ENCODE results near the gene NUAK1. TPM values are rescaled to one million over a fixed set of nuclear protein-coding genes. Genes with fewer than 3 reads are reported as not detected.

Gene NUAK1
- polyA plus RNA-seq, 1 donor from 2014 or later: 8.3 TPM

DNA sequence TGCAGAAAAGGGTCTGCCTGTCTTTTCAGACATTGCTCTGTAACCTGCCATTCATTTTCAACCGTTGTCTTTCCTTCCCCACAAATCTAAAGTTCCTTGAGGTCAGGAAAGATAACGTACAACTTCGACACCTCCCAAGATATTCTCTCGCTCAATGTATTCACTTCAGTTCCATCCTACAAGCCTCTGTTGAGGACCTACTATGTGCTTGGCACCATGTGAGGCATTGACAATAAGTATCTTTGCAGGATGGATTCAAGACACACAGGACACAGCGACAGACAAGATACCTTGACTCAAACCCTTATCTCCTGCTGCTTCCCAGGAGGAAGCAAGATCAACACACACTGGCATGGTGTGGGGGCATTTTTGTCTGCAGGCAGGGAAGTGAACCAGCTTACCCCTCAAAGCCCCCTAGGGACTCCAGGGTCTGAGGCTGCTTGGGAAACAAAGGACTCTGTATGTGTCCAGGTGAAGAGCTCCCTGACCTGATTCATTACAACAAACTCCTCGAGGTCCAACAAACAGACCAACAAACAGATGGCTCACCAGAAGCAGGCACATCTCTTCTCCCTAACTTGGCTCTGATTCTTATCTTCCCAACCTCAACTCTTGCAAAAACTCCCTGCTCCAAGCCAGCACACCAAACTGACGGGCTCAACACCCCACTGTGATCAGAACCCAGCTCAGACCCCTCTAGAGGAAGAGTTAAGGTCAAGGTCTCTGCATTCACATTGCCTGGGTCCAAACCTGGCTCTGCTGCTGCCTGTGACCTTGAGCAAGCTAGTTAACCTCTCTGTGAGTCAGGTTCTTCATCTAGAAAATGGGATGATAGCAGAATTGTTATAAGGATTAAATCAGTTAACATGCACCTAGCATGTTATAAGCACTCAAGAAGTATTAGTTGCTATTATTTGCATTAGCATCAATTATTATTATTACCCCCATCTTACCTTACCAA, 6.3 kb downstream of the NUAK1 start:
- no peak overlapping the region for H3K9ac ChIP-seq (ENCODE audit: low read length)
- H3K9me3 ChIP-seq (ENCODE audit: low read length): no peaks in the 10 kb centered on the region
- peaks cover 67% of the 10 kb centered on the region for H3K79me2 ChIP-seq (replicated peaks; ENCODE audit: insufficient read depth, low read length)
- no peaks in the 10 kb centered on the region for H3K27me3 ChIP-seq (ENCODE audit: insufficient read depth, low read depth, low read length)
- H3K36me3 ChIP-seq (ENCODE audit: insufficient read depth, low read length): no peaks in the 10 kb centered on the region
- no peaks in the 10 kb centered on the region for H3F3A ChIP-seq (ENCODE audit: insufficient read depth, low read length, poor library complexity, severe bottlenecking)
- H3K4me3 ChIP-seq (ENCODE audit: low read length): no peak overlapping the region
- H3K9me2 ChIP-seq (ENCODE audit: insufficient read depth, low read length): no peaks in the 10 kb centered on the region
- no peak overlapping the region for H2AFZ ChIP-seq (ENCODE audit: low read depth, low read length)
- no peaks in the 10 kb centered on the region for H4K20me1 ChIP-seq (ENCODE audit: insufficient read depth)
- H3K27ac ChIP-seq (ENCODE audit: low read length): no peak overlapping the region
- no peak overlapping the region for H3K4me2 ChIP-seq (ENCODE audit: low read length)
- TF ChIP-seq, protein P1, sequence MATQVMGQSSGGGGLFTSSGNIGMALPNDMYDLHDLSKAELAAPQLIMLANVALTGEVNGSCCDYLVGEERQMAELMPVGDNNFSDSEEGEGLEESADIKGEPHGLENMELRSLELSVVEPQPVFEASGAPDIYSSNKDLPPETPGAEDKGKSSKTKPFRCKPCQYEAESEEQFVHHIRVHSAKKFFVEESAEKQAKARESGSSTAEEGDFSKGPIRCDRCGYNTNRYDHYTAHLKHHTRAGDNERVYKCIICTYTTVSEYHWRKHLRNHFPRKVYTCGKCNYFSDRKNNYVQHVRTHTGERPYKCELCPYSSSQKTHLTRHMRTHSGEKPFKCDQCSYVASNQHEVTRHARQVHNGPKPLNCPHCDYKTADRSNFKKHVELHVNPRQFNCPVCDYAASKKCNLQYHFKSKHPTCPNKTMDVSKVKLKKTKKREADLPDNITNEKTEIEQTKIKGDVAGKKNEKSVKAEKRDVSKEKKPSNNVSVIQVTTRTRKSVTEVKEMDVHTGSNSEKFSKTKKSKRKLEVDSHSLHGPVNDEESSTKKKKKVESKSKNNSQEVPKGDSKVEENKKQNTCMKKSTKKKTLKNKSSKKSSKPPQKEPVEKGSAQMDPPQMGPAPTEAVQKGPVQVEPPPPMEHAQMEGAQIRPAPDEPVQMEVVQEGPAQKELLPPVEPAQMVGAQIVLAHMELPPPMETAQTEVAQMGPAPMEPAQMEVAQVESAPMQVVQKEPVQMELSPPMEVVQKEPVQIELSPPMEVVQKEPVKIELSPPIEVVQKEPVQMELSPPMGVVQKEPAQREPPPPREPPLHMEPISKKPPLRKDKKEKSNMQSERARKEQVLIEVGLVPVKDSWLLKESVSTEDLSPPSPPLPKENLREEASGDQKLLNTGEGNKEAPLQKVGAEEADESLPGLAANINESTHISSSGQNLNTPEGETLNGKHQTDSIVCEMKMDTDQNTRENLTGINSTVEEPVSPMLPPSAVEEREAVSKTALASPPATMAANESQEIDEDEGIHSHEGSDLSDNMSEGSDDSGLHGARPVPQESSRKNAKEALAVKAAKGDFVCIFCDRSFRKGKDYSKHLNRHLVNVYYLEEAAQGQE (IDR thresholded peaks at IDR 0.05; ENCODE audit: borderline replicate concordance): no peak
- TF ChIP-seq EP300 (conservative IDR thresholded peaks at IDR 0.05; ENCODE audit: poor library complexity, severe bottlenecking) (no peak), TAF1 (IDR thresholded peaks at IDR 0.05; ENCODE audit: low read depth) (no peak), POLR2AphosphoS5 (IDR thresholded peaks at IDR 0.05) (no peak), RAD21 (conservative IDR thresholded peaks at IDR 0.05) (no peak), MXI1 (conservative IDR thresholded peaks at IDR 0.05; ENCODE audit: poor library complexity, severe bottlenecking) (no peak), EZH2 (IDR thresholded peaks at IDR 0.05; ENCODE audit: borderline replicate concordance, insufficient read depth, low read length, poor library complexity, severe bottlenecking) (no peak), SMC3 (conservative IDR thresholded peaks at IDR 0.05; ENCODE audit: poor library complexity) (no peak)
- TF ChIP-seq, protein P2, sequence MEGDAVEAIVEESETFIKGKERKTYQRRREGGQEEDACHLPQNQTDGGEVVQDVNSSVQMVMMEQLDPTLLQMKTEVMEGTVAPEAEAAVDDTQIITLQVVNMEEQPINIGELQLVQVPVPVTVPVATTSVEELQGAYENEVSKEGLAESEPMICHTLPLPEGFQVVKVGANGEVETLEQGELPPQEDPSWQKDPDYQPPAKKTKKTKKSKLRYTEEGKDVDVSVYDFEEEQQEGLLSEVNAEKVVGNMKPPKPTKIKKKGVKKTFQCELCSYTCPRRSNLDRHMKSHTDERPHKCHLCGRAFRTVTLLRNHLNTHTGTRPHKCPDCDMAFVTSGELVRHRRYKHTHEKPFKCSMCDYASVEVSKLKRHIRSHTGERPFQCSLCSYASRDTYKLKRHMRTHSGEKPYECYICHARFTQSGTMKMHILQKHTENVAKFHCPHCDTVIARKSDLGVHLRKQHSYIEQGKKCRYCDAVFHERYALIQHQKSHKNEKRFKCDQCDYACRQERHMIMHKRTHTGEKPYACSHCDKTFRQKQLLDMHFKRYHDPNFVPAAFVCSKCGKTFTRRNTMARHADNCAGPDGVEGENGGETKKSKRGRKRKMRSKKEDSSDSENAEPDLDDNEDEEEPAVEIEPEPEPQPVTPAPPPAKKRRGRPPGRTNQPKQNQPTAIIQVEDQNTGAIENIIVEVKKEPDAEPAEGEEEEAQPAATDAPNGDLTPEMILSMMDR (IDR thresholded peaks at IDR 0.05; ENCODE audit: poor library complexity, severe bottlenecking): no peak

DNA sequence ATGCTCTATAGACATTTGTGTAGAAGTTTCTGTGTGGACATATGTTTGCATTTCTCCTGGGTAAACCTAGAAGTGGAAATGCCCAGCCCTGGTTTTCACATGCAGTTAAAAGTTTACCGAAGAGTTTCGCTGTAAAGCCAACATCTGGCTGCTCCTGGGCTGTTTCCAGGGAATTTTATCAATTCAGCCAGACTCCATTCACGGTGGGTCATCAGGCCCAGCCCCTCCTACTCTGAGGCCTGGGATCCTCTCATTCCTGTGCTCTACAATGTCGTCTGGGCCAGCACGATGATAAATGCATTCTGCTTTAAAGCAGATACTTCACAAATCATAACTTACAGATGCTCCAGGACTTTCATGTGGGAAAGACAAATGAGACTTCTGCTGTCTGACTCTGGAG, 7.1 kb downstream of the NUAK1 start:
- Histone ChIP-seq H2AFZ (ENCODE audit: low read depth, low read length) (no peak overlapping the region), H3K27ac (ENCODE audit: low read length) (no peak overlapping the region), H3K4me2 (ENCODE audit: low read length) (no peak overlapping the region), H3K9me3 (ENCODE audit: low read length) (no peaks in the 10 kb centered on the region), H4K20me1 (ENCODE audit: insufficient read depth) (no peaks in the 10 kb centered on the region), H3K9ac (ENCODE audit: low read length) (no peak overlapping the region), H3K79me2 (replicated peaks; ENCODE audit: insufficient read depth, low read length) (peaks cover 60% of the 10 kb centered on the region), H3K4me3 (ENCODE audit: low read length) (no peak overlapping the region), H3K9me2 (ENCODE audit: insufficient read depth, low read length) (no peaks in the 10 kb centered on the region), H3K36me3 (ENCODE audit: insufficient read depth, low read length) (no peaks in the 10 kb centered on the region), H3K27me3 (ENCODE audit: insufficient read depth, low read depth, low read length) (no peaks in the 10 kb centered on the region), H3F3A (ENCODE audit: insufficient read depth, low read length, poor library complexity, severe bottlenecking) (no peaks in the 10 kb centered on the region)
- TF ChIP-seq, protein P2 (IDR thresholded peaks at IDR 0.05; ENCODE audit: poor library complexity, severe bottlenecking): no peak
- TF ChIP-seq EZH2 (IDR thresholded peaks at IDR 0.05; ENCODE audit: borderline replicate concordance, insufficient read depth, low read length, poor library complexity, severe bottlenecking): no peak
- no peak for TF ChIP-seq POLR2AphosphoS5 (IDR thresholded peaks at IDR 0.05)
- TF ChIP-seq EP300 (conservative IDR thresholded peaks at IDR 0.05; ENCODE audit: poor library complexity, severe bottlenecking): no peak
- no peak for TF ChIP-seq TAF1 (IDR thresholded peaks at IDR 0.05; ENCODE audit: low read depth)
- no peak for TF ChIP-seq MXI1 (conservative IDR thresholded peaks at IDR 0.05; ENCODE audit: poor library complexity, severe bottlenecking)
- TF ChIP-seq, protein P1 (IDR thresholded peaks at IDR 0.05; ENCODE audit: borderline replicate concordance): no peak
- TF ChIP-seq RAD21 (conservative IDR thresholded peaks at IDR 0.05): no peak
- no peak for TF ChIP-seq SMC3 (conservative IDR thresholded peaks at IDR 0.05; ENCODE audit: poor library complexity)
